HG03097 (cell line): ENCODE measurements around the gene ERLEC1.
"Not testable (repeated sequence)": the region's sequence is repeated elsewhere in the genome, so short reads cannot be mapped to it uniquely, and the experiment has no call there.

ENCODE experiments used
- ATAC-seq: cut with Tn5 transposase; IDR thresholded peaks from one replicate; pipeline ENCODE4 v1.9.1; 2021; ENCODE audit not compliant: unreplicated experiment, low FRiP score

Gene ERLEC1

DNA sequence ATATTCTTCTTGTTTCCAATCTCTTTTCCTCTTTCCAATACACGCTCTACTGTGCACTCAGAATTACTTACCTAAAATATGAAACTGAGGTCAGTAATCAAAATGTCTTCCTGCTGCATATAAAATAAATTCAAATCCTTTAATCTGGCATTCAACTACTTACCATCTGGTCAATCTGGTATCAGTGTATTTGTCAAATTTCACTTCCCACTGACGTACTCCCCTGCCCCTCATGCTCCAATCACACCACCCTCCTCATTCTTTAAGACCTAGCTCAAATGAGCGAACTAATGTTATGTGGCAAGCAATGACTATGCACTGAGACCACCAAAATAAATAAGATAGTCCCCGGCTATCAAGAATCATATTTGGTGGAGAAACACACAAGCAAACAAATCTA, 6.8 kb upstream of the ERLEC1 start:
- ATAC-seq: no peak

DNA sequence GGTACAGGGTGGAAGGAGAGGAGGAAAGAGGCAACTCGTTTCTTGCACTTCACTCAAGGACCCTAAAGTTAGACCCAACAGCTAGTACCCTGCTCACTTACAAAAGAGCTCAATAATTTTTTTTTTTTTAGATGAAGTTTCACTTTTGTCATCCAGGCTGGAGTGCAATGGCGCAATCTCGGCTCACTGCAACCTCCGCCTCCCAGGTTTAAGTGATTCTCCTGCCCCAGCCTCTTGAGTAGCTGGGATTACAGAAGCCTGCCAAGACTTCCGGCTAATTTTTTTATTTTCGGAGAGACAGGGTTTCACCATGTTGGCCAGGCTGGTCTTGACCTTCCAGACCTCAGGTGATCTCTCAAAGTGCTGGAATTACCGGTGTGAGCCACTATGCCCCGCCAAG, 4.2 kb upstream of the ERLEC1 start:
- ATAC-seq: no peak

DNA sequence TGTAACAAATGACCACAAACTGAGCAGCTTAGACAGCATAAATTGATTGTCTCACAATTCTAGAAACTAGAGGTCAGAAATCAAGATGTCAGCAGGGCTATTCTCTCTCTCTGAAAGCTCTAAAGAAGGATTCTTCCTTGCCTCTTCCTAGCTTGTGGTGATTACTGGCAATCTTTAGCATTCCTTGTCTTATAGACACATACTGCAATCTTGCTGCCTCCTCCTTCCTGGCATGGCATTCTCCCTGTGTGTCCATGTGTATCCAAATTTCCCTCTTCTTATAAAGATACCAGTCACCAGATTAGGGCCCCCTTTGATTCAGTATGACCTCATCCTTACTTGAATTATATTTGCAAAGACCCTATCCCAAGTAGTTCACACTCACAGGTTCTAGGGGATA, 2.4 kb upstream of the ERLEC1 start:
- no peak for ATAC-seq

DNA sequence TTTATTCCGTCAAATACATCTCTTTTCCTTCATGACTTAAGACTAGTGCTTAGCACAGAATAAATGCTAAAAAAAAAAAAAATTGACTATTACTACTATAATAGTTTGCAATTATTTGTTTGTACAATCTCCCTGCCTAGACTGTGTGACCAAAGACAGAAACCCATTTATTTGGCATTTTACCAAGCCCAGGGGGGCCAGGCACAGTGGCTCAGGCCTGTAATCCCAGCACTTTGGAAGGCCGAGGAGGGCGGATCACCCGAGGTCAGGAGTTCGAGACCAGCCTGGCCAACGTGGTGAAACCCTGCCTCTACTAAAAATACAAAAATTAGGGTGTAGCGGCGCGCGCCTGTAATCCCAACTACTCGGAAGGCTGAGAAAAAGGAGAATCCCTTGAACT, 1.5 kb upstream of the ERLEC1 start:
- no peak for ATAC-seq

DNA sequence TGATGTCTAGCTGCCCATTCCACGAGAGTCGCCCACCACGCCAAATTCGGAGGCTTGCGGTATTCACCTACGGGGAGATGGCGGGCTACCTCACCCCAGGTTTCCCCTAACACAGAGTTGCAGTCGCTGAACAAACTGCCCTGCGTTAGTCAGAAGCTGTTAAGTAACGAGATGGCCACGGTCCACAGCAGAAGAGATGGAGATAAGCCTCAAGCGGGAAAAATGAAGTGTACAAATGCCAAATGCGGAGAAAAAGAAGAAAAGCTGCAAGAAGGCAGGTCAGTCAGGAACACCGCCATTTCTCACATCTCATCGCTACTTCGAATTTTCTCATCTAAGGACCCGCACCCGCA, 516 bp upstream of the ERLEC1 start:
- peak; percentile 0 for ATAC-seq

DNA sequence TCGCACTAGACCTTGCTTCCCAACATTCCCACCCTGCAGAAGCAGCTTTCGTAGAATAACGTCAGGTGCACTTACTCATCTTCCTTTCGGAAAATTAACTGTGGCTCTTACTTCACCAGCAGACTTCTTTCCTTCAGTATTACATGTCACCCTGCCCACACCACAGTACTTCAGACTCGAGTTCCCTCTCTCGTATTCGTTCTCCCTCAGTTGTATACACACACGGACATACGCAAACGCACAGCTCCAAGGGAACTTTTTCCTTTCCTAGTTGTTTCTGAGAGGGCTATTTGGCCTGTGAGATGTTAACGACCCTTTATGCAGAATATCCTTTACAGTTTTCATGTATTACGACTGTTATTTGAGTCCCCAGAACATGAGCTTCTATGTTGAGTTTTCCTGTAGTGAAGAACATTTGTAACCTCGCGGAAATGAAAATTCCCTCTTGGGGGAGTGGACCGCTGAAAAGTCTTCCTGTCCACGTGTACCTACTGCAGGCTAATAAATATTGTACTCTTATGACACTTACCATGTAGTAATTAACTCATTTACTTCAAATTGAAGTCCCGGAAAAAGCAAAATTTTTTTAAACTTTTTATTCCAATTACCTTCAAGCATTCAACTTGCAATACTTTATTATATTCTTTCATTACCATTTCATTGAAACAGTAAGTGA, 908 bp downstream of the ERLEC1 start:
- ATAC-seq: peak; percentile 20

DNA sequence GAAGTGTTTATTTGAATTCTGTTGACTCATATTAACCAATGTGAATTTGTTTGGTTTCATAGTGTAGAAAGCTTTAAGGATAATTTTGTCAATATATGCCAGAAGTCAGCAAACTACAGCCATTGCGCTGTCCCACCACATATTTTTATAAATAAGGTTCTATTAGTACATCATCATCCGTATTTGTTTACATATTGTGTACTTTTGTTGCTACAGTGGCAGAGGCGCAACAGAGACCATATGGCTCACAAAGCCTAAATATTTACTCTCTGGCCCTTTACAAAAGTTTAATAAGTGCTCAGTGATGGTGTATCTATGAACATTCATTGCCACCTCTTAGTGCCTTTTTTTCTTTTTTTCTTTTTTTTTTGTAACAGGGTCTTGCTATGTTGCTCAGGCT, 6.4 kb downstream of the ERLEC1 start:
- no peak for ATAC-seq

DNA sequence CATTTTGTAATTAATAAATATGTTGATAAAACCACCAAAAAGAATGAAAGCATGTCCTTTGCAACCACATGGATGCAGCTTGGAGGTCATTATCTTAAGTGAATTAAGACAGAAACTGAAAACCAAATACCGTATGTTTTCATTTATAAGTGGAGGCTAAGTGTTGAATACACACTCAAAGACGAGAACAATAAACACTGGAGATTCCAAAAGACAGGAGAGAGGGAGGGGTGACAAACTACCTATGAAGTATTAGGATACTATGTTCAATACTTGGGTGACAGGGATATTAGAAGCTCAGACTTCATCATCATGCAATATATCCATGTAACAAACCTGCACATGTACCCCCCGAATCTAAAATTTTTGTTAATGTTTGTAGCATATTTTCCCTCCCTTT, 7.0 kb downstream of the ERLEC1 start:
- ATAC-seq: no peak

DNA sequence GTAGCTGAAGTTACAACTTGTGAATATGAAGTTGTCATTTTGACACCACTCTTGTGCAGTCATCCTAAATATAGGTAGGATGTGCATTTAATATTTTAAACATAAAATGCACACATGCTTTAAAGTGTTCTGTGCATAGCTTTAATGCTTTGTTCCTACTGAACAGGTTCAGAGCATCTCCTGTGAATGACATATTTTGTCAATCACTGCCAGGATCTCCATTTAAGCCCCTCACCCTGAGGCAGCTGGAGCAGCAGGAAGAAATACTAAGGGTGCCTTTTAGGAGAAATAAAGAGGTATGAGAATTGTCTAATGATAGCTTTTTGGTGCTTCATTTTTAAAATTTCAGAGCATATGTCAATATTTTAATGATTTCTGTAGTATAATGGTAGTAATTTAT, 14.7 kb downstream of the ERLEC1 start:
- ATAC-seq: no peak

DNA sequence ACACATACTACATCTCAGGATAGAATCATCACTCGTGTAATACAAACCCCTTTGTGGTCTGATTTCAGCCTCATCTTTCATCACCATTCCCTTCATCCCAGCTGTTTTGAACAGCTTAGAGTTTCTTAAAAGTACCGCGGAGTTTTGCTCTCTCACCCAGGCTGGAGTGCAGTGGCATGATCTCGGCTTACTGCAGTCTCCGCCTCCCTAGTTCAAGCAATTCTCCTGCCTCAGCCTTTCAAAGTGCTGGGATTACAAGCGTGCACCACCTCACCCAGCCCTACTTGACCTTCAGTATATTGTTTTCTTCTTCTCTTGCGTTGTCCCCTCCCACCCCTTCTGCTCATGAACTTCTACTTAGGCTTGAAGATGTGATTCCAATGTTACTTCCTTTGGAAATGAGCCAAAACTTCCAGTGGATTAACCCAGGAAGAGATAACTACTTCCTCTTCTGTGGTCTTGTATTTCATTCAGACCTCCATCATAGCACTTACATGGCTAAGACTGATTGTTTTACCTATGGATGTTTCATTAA, 15.8 kb downstream of the ERLEC1 start:
- no peak for ATAC-seq

DNA sequence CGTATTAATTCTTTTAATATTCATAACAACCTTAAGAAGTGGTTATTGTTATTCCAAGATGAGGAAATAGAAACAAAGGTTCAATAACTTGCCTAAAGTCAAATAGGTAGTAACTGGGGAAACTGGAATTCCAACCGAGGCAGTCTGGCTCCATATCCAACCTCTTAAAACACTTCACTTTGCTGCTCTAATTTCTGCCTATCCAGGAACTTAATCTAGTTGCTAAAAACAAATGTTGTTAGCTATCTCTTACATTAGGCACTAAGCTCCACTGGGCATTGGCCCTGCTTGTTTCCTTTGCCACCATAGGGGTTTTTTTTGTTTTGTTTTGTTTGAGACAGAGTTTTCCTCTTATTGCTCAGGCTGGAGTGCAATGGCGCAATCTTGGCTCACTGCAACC, 24.8 kb downstream of the ERLEC1 start:
- no peak for ATAC-seq

DNA sequence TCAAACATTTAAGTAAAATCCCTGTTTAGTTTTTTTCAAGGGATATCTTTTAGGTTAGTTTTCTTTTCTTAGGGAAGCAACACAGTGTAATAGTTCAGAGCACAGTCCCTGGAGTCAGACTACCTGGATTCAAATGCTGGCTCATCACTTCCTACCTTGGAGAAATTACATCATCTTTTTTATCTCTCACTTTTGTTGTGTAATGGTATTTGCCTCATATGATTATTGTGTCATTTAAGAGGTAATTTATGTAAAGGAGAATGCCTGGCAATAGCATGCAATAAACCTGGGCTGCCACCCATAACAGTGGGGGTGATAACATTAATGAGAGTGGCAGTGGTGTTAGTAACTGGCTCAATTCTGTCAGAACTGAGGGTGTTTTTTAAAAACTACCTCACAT, 26.3 kb downstream of the ERLEC1 start:
- no peak for ATAC-seq

DNA sequence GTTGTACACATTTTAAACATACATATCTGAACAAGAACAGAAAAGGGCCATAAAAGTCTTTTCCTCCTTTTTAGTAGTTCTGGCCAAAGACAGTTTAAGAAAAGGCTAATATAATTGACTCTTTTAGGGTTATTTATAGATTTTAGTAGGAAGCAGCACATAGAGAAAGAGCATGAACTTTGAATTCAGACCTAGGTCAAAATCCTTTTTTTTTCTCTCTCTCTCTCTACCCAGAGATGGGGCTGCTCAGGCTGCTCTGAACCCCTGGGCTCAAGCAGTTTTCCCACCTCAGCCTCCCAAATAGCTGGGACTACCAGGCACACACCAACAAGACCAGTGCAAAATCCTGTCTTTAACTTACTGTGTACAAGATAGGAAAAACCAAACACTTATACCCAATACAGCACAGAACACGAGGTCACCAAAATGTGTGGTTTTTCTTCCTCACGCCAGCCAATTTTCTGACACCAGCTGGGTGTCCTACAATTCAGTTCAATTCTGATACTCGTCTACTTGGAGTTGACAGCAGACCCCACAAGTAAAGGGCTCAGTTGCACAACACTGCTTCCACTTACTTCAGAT, 32.1 kb downstream of the ERLEC1 start:
- ATAC-seq: no peak

DNA sequence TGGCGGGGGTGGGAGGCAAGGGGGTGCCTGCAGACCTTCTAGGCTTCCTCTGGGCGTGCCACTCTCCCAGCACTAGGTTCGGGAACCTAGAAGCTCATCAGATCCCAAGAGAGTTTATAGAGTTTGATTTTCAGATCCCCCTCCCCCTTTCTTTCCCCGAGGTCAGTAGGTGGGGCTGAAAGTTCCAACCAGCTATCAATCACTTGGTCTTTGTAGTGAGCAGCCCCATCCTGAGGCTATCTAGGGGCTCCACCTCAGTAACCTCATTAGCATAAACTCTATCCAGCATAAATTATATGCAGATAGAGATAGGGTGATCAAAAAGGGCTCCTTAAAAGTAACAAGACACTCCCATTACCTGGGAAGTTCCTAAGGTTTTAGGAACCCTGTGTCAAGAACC, 32.8 kb downstream of the ERLEC1 start:
- ATAC-seq: no peak

DNA sequence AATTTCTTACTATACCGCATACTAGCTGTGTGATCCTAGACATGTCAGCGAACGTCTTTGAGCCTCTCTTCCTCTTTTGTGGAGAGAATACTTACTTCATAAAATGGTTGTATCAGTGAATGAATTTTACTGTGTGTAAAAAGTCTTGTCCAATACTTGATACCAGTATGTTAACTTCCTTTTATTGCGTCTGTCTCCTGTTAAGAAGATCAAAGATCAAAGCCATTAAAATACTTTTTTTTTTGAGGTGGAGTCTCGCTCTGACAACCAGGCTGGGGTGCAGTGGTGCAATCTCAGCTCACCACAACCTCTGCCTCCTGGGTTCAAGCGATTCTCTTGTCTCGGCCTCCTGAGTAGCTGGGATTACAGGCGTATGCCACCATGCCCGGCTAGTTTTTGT, 33.2 kb downstream of the ERLEC1 start:
- no peak for ATAC-seq

DNA sequence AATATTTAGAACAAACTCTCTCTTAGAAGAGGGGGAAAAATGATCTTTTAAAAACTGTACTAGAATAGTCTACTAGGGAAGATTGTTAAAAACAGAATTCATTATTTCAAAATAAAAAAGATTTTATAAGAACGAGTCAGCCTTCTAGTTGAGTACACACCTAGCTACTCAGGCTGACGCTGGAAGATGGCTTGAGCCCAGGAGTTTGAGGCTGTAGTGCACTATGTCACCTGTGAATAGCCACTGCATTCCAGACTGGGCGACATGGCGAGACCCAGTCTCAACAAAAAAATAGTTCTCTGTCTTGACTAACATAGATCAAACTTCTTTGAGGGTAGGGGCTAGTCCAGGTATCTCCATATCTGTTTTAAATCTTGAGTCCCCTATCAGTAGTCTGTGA, 33.9 kb downstream of the ERLEC1 start:
- ATAC-seq: no peak

DNA sequence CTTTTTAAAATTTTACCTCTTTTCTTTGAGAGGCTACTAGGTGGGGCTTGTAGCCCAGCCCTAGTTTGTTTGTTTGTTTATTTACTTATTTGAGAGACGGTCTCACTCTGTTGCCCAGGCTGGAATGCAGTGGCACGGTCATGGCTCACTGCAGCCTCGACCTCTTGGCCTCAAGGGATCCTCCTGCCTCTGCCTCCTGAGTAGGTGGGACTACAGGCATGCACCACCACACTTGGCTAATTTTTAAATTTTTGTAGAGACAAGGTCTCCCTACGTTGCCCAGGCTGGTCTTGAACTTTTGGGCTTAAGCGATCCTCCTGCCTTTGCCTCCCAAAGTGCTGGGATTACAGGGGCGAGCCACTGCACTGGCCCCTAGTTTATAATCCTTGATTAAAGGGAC, 35.0 kb downstream of the ERLEC1 start:
- ATAC-seq: no peak

DNA sequence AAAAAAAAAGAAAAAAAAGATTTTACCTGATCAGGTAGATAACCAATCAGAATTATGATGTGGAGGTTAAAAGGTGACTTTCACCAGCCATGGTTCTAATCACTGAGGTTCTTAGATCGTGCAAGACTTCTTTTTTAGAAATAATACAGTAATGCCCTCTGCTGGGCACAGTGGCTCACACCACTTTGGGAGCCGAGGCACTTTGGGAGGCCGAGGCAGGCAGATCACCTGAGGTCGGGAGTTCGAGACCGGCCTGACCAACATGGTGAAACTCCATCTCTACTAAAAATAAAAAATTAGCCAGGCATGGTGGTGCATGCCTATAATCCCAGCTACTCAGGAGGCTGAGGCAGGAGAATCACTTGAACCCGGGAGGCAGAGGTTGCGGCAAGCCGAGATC, 36.8 kb downstream of the ERLEC1 start:
- ATAC-seq: not testable (repeated sequence)

DNA sequence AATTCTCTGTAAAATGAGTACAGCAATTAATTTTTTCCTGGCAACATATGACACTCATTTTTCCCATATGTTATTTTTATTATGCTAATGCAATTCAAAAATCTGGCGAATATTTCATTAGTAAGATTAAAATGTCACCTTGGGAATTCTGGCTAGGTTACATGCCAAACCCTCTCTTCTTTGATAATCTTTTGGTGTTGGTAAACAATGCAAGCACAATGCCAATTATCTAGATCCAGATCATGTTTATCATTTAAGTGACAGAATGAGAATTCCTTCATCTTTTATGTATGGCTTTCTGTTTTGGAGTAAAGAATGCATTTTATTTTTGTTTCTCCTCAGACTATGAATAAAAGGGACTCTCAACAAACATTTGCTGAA, 39.2 kb downstream of the ERLEC1 start:
- no peak for ATAC-seq

DNA sequence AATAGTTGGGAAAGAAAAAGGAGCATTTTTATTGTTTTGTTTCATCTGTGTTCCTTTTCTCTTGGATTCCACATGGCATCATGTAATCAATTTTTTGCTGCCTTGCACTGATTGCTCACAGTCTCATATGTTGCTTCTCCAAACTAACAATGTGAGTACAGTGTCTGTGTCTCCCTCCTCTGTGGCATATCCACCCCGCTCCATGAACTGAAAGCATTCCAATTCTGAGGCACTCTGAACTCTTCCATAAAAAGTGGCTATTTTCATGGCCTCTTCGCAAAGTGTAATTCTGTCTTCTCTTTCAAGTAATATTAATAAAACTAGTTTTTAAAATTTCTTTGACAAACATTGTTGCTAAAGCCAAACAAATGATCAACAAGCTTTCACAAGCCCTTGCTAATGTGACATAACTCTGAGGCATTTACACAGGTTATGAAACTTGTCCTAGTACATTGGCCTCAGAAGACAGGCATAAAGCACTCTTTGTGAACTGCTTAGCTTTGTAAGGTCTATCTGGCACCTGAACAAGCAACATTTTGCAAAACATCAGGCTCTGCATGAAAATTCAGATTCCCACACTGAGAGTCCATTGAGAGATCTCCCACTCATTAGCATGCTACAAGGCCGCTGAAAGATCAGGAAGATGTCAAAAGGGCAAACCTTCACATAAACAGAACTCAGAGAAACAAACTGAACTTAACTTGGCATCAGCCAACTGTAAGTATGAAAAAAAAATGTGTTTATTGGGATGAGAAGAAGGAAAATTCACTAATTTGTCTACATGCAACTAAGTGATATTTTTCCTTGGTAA, 39.9 kb downstream of the ERLEC1 start:
- no peak for ATAC-seq

DNA sequence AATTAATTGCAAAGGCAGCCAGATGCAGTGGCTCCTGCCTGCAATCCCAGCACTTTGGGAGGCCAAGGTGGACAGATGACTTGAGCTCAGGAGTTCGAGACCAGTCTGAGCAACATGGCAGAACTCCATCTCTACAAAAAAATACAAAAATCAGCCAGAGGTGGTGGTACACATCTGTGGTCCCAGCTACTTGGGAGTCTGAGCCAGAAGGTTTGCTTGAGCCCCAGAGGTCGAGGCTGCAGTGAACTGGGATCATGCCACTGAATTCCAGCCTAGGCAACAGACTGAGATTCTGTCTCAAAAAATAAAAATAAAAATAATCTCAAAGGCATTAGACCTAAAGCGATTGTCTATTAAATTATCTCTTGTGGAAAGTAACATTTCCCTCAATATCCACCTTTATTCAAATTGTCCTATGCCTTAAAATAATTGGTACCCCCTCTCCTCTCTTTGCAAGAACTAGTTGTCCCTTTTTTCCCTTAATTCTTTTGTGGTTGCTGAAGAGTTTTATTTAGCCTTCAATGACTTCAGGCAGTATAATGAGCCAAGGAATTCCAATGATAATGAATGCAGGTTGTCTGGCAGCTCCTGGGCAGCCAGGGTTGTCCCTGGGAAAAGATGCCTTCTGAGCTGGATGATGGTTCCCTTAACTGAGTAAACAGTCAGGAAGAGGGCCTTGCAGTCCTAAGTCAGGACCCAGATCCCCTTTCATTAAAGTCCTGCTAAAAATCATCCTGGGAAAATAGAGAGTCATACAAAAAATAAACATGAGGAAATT, 40.7 kb downstream of the ERLEC1 start:
- no peak for ATAC-seq
